ENCODE measurements around the gene IL17A.

GRCh38 chr6:52174118-52174517, 12.1 kb upstream of the IL17A start:
- TF ChIP-seq, protein P1, sequence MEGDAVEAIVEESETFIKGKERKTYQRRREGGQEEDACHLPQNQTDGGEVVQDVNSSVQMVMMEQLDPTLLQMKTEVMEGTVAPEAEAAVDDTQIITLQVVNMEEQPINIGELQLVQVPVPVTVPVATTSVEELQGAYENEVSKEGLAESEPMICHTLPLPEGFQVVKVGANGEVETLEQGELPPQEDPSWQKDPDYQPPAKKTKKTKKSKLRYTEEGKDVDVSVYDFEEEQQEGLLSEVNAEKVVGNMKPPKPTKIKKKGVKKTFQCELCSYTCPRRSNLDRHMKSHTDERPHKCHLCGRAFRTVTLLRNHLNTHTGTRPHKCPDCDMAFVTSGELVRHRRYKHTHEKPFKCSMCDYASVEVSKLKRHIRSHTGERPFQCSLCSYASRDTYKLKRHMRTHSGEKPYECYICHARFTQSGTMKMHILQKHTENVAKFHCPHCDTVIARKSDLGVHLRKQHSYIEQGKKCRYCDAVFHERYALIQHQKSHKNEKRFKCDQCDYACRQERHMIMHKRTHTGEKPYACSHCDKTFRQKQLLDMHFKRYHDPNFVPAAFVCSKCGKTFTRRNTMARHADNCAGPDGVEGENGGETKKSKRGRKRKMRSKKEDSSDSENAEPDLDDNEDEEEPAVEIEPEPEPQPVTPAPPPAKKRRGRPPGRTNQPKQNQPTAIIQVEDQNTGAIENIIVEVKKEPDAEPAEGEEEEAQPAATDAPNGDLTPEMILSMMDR (IDR thresholded peaks at IDR 0.05): no peak
- TF ChIP-seq POLR2A (IDR thresholded peaks at IDR 0.05): no peak
